Endothelial cell (in vitro differentiated cells): ENCODE results near the gene GPR45. TPM values are rescaled to one million over a fixed set of nuclear protein-coding genes. Genes with fewer than 3 reads are reported as not detected.
A peak's percentile ranks its signal among the peaks of the same experiment; 100 is the strongest.

Experiments
- DNase-seq: peaks from one replicate; pipeline ENCODE4 v3.0.0; 2021; ENCODE audit warnings: low spot score
- H3K27ac Mint-ChIP-seq: one replicate; pipeline ENCODE4 v1.8.0; 2021; ENCODE audit warnings: mixed read lengths, inconsistent platforms; ENCODE audit not compliant: unreplicated experiment
- H3K27me3 Mint-ChIP-seq: one replicate; pipeline ENCODE4 v1.8.0; 2021; ENCODE audit warnings: mild to moderate bottlenecking, moderate library complexity, mixed read lengths, inconsistent platforms; ENCODE audit not compliant: unreplicated experiment
- H3K36me3 Mint-ChIP-seq: one replicate; pipeline ENCODE4 v1.8.0; 2021; ENCODE audit warnings: mild to moderate bottlenecking, low read depth, mixed read lengths, inconsistent platforms; ENCODE audit not compliant: unreplicated experiment
- H3K4me1 Mint-ChIP-seq: one replicate; pipeline ENCODE4 v1.8.0; 2021; ENCODE audit warnings: mild to moderate bottlenecking, mixed read lengths, inconsistent platforms; ENCODE audit not compliant: unreplicated experiment
- H3K4me3 Mint-ChIP-seq: one replicate; pipeline ENCODE4 v1.8.0; 2021; ENCODE audit warnings: mild to moderate bottlenecking, mixed read lengths, inconsistent platforms; ENCODE audit not compliant: unreplicated experiment
- H3K9me3 Mint-ChIP-seq: one replicate; pipeline ENCODE4 v1.8.0; 2021; ENCODE audit warnings: mixed read lengths, inconsistent platforms; ENCODE audit not compliant: unreplicated experiment
- CTCF ChIP-seq: fragments of 200-600 bp; sonication (generic); IDR thresholded peaks from one replicate; pipeline ENCODE4 v1.5.0; 2021; ENCODE audit warnings: antibody characterized with exemption; ENCODE audit not compliant: unreplicated experiment
- total RNA-seq: library from RNA; stranded (reverse); fragmentation: NEBNext Ultra II Directional; extraction: Animal tissue kit (Norgen Biotek cat#: 25700); gene quantifications from one replicate; pipeline ENCODE4 v1.2.1, GENCODE V29; 2021; ENCODE audit not compliant: unreplicated experiment

The GPR45 gene
- total RNA-seq, 1 donor from 2014 or later: 0.21 TPM

- H3K27ac Mint-ChIP-seq: no peak overlapping the region
- no peak for TF ChIP-seq CTCF
- no peak for DNase-seq
These were observed 2.8 kb upstream of the GPR45 start for GRCh38 chr2:105238664-105239240.

GRCh38 chr2:105239924-105240323 is 1.6 kb upstream of the GPR45 start:
- H3K27ac Mint-ChIP-seq: no peak overlapping the region

More at GRCh38 chr2:105238664-105239240, 2.8 kb upstream of the GPR45 start:
- no peak overlapping the region for H3K4me3 Mint-ChIP-seq
- peaks cover 5% of the 10 kb centered on the region for H3K36me3 Mint-ChIP-seq
- no peaks in the 10 kb centered on the region for H3K9me3 Mint-ChIP-seq
- peaks cover 7% of the 10 kb centered on the region for H3K4me1 Mint-ChIP-seq
- peaks cover 4% of the 10 kb centered on the region for H3K27me3 Mint-ChIP-seq

GRCh38 chr2:105242286-105242993 is 897 bp downstream of the GPR45 start:
- TF ChIP-seq CTCF: no peak
- DNase-seq: no peak
- no peaks in the 10 kb centered on the region for H3K9me3 Mint-ChIP-seq
- H3K27me3 Mint-ChIP-seq: peaks cover 7% of the 10 kb centered on the region
- H3K27ac Mint-ChIP-seq: no peak overlapping the region
- H3K4me1 Mint-ChIP-seq: peaks cover 5% of the 10 kb centered on the region
- H3K36me3 Mint-ChIP-seq: peaks cover 5% of the 10 kb centered on the region
- H3K4me3 Mint-ChIP-seq: no peak overlapping the region

More at GRCh38 chr2:105239924-105240323, 1.6 kb upstream of the GPR45 start:
- H3K9me3 Mint-ChIP-seq: no peaks in the 10 kb centered on the region
- H3K4me1 Mint-ChIP-seq: peaks cover 7% of the 10 kb centered on the region
- TF ChIP-seq CTCF: no peak
- no peak for DNase-seq
- H3K27me3 Mint-ChIP-seq: peaks cover 4% of the 10 kb centered on the region
- peaks cover 5% of the 10 kb centered on the region for H3K36me3 Mint-ChIP-seq
- no peak overlapping the region for H3K4me3 Mint-ChIP-seq

GRCh38 chr2:105243961-105244360 is 2.4 kb downstream of the GPR45 start:
- peaks cover 5% of the 10 kb centered on the region for H3K36me3 Mint-ChIP-seq
- TF ChIP-seq CTCF: no peak
- peaks cover 3% of the 10 kb centered on the region for H3K4me1 Mint-ChIP-seq
- H3K9me3 Mint-ChIP-seq: no peaks in the 10 kb centered on the region
- H3K27ac Mint-ChIP-seq: no peak overlapping the region
- peak; percentile 63 for DNase-seq
- no peak overlapping the region for H3K4me3 Mint-ChIP-seq
- peaks cover 7% of the 10 kb centered on the region for H3K27me3 Mint-ChIP-seq

- Mint-ChIP-seq H3K27me3 (peaks cover 7% of the 10 kb centered on the region), H3K4me3 (no peak overlapping the region), H3K9me3 (no peaks in the 10 kb centered on the region), H3K4me1 (no peaks in the 10 kb centered on the region), H3K27ac (no peak overlapping the region), H3K36me3 (peaks cover 5% of the 10 kb centered on the region)
- no peak for TF ChIP-seq CTCF
- DNase-seq: no peak
These were observed 2.9 kb downstream of the GPR45 start for GRCh38 chr2:105244451-105244850.
